K562 (cell line): ENCODE data around the gene ZNF138. TPM values are rescaled to one million over a fixed set of nuclear protein-coding genes. Genes with fewer than 3 reads are reported as not detected.
A peak's percentile ranks its signal among the peaks of the same experiment; 100 is the strongest.

ENCODE experiments used
- DPF2 ChIP-seq: fragments of 450-650 bp; IDR thresholded peaks from 2 replicates; pipeline ENCODE4 v1.6.1; 2016
- EZH2 ChIP-seq: IDR thresholded peaks from 2 replicates; pipeline ENCODE4 v1.6.1; 2012; ENCODE audit warnings: low read depth, mild to moderate bottlenecking, inconsistent platforms, low read length, borderline replicate concordance
- FIP1L1 ChIP-seq: fragments of 200-400 bp; formaldehyde crosslinking; IDR thresholded peaks from 2 replicates; pipeline ENCODE4 v1.6.1; 2018; ENCODE audit warnings: mild to moderate bottlenecking, low read depth, low read length; ENCODE audit not compliant: poor library complexity, severe bottlenecking
- KLF1 ChIP-seq: fragments of 450-650 bp; IDR thresholded peaks from 2 replicates; pipeline ENCODE4 v1.6.1; 2016; ENCODE audit warnings: missing genetic modification characterization, missing compliant biosample characterization
- MYC ChIP-seq, 2 experiments: fragments of 250-450 bp in 1 of 2; sonication (Bioruptor Pico) in 1 of 2; IDR thresholded peaks; 2 replicates each; pipeline versions ENCODE4 v1.5.1 to v1.6.1; 2012 to 2021; ENCODE audit warnings: low read depth in 2 of 2, borderline replicate concordance in 1 of 2, improper control_type of control experiment in 1 of 2, low read length in 1 of 2, mild to moderate bottlenecking in 1 of 2, moderate library complexity in 1 of 2
- NELFE ChIP-seq: IDR thresholded peaks from 2 replicates; pipeline ENCODE4 v1.6.1; 2011; ENCODE audit warnings: mild to moderate bottlenecking; ENCODE audit not compliant: insufficient read depth, insufficient read length
- NONO ChIP-seq, 2 experiments: fragments of 200-400 bp in 1 of 2; fragments of 450-650 bp in 1 of 2; formaldehyde crosslinking in 1 of 2; IDR thresholded peaks; 2 replicates each; pipeline ENCODE4 v1.6.1; 2017; ENCODE audit warnings: low read depth in 2 of 2, mild to moderate bottlenecking in 2 of 2, moderate library complexity in 2 of 2, low read length in 1 of 2
- PHTF2 ChIP-seq: fragments of 250-450 bp; sonication (Bioruptor Pico); IDR thresholded peaks from 2 replicates; pipeline ENCODE4 v1.5.0; 2021; ENCODE audit warnings: mild to moderate bottlenecking
- PTRF ChIP-seq: fragments of 450-650 bp; IDR thresholded peaks from 2 replicates; pipeline ENCODE4 v1.6.1; 2016; ENCODE audit warnings: mild to moderate bottlenecking, missing genetic modification characterization, missing compliant biosample characterization
- RAD51 ChIP-seq: fragments of 450-650 bp; IDR thresholded peaks from 2 replicates; pipeline ENCODE4 v1.7.1; 2016; ENCODE audit warnings: low read depth, mild to moderate bottlenecking, borderline replicate concordance
- TBL1XR1 ChIP-seq, 2 experiments: IDR thresholded peaks; 2 replicates each; pipeline ENCODE4 v1.6.1; 2012; ENCODE audit warnings: improper control_type of control experiment in 2 of 2, low read length in 2 of 2, mild to moderate bottlenecking in 1 of 2
- ZC3H11A ChIP-seq: IDR thresholded peaks from 2 replicates; pipeline ENCODE4 v1.6.1; 2012; ENCODE audit warnings: low read depth, low read length, improper control_type of control experiment
- ZNF121 ChIP-seq: sonication (generic); formaldehyde crosslinking; conservative IDR thresholded peaks from 2 replicates; pipeline ENCODE4 v1.8.0; 2022; ENCODE audit warnings: missing genetic modification reagents
- polyA plus RNA-seq, 8 experiments: library from polyadenylated mRNA; depleted of rRNA in 4 of 8; stranded (reverse) in 5 of 8; unstranded in 3 of 8; fragments of >200 nt; fragmentation: Nextera tagmentation in 2 of 8; fragmentation: Illumina TruSeq in 1 of 8; extraction: Ambion mirVana in 2 of 8; extraction: Trizol in 1 of 8; gene quantifications; 2 replicates each; pipeline versions ENCODE4 v1.2.1 to v1.2.3, GENCODE V29; 2011 to 2014; ENCODE audit warnings: inconsistent platforms in 1 of 8, missing spikeins in 1 of 8
- total RNA-seq, 7 experiments: library from RNA; depleted of rRNA in 6 of 7; stranded (reverse); fragments of >200 nt in 6 of 7; fragmentation: Illumina TruSeq in 2 of 7; extraction: Trizol in 2 of 7; gene quantifications; 2 replicates each; pipeline versions ENCODE4 v1.2.1 to v1.2.3, GENCODE V29; 2011 to 2021; ENCODE audit warnings: low replicate concordance in 1 of 7
- TF ChIP-seq, protein P1 (sequence below): fragments of 250-450 bp; sonication (Bioruptor Pico); IDR thresholded peaks from 2 replicates; pipeline ENCODE4 v1.4.0; 2020
- TF ChIP-seq, protein P2 (sequence below): fragments of 250-450 bp; sonication (Bioruptor Pico); IDR thresholded peaks from 2 replicates; pipeline ENCODE4 v1.8.0; 2021; ENCODE audit warnings: moderate library complexity, mild to moderate bottlenecking, inconsistent platforms

Gene ZNF138
- total and polyA plus RNA-seq, 9 of the 15 experiments (the other 6 are each of a cell fraction or from before 2014, with no cell fraction given): 14.6 to 34.9 (median 22.6) TPM

DNA sequence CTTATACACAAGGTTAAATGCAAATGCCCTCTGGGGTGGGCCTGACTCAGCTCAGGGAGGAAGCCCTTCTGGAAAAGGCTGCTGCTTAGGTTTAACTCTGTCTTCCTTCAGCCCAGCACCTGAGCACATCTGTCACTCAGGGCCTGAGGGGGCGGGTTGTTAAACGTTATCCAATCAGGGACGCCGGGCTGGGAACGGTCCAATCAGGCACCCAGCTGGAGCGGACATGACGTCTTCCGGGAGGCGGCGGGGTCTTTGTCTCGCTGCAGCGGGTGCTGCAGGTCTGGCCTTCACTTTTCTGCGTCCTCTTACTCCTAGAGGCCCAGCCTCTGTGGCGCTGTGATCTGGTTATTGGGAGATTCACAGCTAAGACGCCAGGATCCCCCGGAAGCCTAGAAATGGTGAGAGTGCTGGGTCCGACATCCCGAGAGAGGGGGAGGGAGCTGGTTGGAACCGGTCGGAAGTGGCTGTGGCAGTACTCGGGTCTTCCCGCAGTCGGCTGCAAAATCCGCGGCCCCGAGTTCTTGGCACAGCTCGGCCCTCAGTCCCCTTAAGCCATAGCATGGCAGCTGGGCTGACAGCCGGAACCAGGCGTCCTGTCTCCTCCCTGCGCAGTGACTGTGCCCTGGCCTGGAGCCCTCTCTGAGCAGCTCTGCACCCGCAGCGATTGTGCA lies at the start of gene ZNF138 (continued):
- TF ChIP-seq, protein P1, sequence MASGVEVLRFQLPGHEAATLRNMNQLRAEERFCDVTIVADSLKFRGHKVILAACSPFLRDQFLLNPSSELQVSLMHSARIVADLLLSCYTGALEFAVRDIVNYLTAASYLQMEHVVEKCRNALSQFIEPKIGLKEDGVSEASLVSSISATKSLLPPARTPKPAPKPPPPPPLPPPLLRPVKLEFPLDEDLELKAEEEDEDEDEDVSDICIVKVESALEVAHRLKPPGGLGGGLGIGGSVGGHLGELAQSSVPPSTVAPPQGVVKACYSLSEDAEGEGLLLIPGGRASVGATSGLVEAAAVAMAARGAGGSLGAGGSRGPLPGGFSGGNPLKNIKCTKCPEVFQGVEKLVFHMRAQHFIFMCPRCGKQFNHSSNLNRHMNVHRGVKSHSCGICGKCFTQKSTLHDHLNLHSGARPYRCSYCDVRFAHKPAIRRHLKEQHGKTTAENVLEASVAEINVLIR (CRISPR knock-in tag): peak; percentile 87
- TF ChIP-seq NELFE (no peak), KLF1 (no peak), ZC3H11A (no peak), NONO (IDR thresholded peaks at IDR 0.05; ENCODE audit: low read depth in 2 of 2, low read length in 1 of 2) (peak in 1 of 2 experiments; percentile 43; a peak in 1 of 4 replicates), PTRF (tag) (no peak), DPF2 (no peak), TBL1XR1 (IDR thresholded peaks at IDR 0.05; ENCODE audit: low read length in 2 of 2) (0 out of 4 replicates have a peak, but pooled peaks of 1 of the 2 experiments have one; percentile 18), RAD51 (no peak), MYC (IDR thresholded peaks at IDR 0.05; ENCODE audit: low read depth, low read length) (peak; percentile 62; the same call in 1 of the 2 replicates), MYC (CRISPR knock-in tag; IDR thresholded peaks at IDR 0.05; ENCODE audit: borderline replicate concordance, low read depth) (no peak), ZNF121 (CRISPR knock-in tag) (no peak), EZH2 (no peak), PHTF2 (CRISPR knock-in tag) (no peak), FIP1L1 (no peak)
- TF ChIP-seq, protein P2, sequence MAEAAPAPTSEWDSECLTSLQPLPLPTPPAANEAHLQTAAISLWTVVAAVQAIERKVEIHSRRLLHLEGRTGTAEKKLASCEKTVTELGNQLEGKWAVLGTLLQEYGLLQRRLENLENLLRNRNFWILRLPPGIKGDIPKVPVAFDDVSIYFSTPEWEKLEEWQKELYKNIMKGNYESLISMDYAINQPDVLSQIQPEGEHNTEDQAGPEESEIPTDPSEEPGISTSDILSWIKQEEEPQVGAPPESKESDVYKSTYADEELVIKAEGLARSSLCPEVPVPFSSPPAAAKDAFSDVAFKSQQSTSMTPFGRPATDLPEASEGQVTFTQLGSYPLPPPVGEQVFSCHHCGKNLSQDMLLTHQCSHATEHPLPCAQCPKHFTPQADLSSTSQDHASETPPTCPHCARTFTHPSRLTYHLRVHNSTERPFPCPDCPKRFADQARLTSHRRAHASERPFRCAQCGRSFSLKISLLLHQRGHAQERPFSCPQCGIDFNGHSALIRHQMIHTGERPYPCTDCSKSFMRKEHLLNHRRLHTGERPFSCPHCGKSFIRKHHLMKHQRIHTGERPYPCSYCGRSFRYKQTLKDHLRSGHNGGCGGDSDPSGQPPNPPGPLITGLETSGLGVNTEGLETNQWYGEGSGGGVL (CRISPR knock-in tag): no peak
